ENCODE measurements around the gene IL1RAPL2. TPM values are rescaled to one million over a fixed set of nuclear protein-coding genes. Genes with fewer than 3 reads are reported as not detected.

IL1RAPL2 gene
- total RNA-seq, 1 donor from 2014 or later, result not detected

DNA sequence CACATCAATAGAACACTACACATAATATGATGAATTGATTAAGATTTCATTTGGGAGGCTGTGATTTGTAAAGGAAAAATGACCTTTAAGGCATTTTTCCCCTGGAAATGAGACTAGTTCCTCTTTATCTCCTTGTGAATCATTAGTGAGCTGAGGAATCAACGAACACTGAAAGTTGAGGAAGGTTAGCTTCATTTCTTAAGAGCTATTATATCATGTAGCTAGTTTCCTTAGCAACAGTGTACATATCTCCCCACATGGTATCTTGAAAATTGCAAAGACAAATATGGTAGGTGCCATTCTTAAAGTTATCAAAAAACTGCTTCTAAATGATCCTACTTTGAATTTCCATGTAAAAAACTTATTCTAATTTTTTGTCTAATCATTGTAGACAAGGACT, 1128.8 kb downstream of the IL1RAPL2 start:
- DNase-seq (ENCODE audit: low read depth) (peak; percentile 37), FAIRE-seq (no peak)
- Histone ChIP-seq H3K4me3 (ENCODE audit: low read depth, low read length) (no peak overlapping the region), H3K36me3 (ENCODE audit: control insufficient read depth, insufficient read depth, low read length) (no peaks in the 10 kb centered on the region), H3K27me3 (ENCODE audit: control insufficient read depth, insufficient read depth, low read length) (no peaks in the 10 kb centered on the region)
- TF ChIP-seq, protein P1, sequence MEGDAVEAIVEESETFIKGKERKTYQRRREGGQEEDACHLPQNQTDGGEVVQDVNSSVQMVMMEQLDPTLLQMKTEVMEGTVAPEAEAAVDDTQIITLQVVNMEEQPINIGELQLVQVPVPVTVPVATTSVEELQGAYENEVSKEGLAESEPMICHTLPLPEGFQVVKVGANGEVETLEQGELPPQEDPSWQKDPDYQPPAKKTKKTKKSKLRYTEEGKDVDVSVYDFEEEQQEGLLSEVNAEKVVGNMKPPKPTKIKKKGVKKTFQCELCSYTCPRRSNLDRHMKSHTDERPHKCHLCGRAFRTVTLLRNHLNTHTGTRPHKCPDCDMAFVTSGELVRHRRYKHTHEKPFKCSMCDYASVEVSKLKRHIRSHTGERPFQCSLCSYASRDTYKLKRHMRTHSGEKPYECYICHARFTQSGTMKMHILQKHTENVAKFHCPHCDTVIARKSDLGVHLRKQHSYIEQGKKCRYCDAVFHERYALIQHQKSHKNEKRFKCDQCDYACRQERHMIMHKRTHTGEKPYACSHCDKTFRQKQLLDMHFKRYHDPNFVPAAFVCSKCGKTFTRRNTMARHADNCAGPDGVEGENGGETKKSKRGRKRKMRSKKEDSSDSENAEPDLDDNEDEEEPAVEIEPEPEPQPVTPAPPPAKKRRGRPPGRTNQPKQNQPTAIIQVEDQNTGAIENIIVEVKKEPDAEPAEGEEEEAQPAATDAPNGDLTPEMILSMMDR (IDR thresholded peaks at IDR 0.05; ENCODE audit: insufficient read depth, low read length, severe bottlenecking), result no peak

DNA sequence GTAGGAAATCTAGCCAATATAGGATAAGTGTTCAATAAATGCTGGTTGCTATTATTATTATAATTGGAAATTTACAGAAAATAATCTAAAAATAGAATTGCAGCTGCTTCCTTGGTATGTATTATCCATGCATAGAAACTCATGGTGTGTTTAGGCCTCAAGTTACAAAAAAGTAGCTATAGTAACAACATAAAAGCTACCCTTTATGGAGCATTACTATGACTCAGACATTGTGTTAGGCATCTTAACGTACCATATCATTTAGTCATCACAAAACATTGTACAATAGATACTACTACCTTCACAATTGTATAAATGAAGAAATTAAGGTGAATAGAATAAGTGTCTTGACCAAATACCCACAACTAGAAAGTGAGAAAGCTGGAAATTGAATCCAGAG, 1129.5 kb downstream of the IL1RAPL2 start:
- Histone ChIP-seq H3K27me3 (ENCODE audit: control insufficient read depth, insufficient read depth, low read length) (no peaks in the 10 kb centered on the region), H3K36me3 (ENCODE audit: control insufficient read depth, insufficient read depth, low read length) (no peaks in the 10 kb centered on the region), H3K4me3 (ENCODE audit: low read depth, low read length) (no peak overlapping the region)
- DNase-seq (ENCODE audit: low read depth) (peak; percentile 87), FAIRE-seq (no peak)
- TF ChIP-seq, protein P1 (IDR thresholded peaks at IDR 0.05; ENCODE audit: insufficient read depth, low read length, severe bottlenecking), result no peak

DNA sequence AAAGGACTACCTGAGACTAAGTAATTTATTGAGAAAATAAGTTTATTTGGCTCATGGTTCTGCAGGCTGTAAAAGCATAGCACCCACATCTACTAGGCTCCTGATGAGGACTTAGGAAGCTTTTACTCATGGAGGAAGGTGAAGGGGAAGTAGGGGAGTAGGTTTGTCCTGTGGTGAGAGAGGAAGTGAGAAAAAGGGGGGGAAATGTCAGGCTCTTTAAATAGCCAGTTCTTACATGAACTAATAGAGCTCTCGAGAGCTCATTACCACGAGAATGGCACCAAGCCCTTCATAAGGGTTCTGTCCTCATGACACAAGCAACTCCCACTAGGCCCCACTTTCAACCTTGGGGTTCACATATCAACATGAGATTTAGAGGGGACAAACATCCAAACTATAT, 1130.9 kb downstream of the IL1RAPL2 start:
- Histone ChIP-seq H3K36me3 (ENCODE audit: control insufficient read depth, insufficient read depth, low read length) (no peaks in the 10 kb centered on the region), H3K27me3 (ENCODE audit: control insufficient read depth, insufficient read depth, low read length) (no peaks in the 10 kb centered on the region), H3K4me3 (ENCODE audit: low read depth, low read length) (no peak overlapping the region)
- no peak for DNase-seq (ENCODE audit: low read depth)
- TF ChIP-seq, protein P1 (IDR thresholded peaks at IDR 0.05; ENCODE audit: insufficient read depth, low read length, severe bottlenecking), result no peak
- FAIRE-seq, result no peak

DNA sequence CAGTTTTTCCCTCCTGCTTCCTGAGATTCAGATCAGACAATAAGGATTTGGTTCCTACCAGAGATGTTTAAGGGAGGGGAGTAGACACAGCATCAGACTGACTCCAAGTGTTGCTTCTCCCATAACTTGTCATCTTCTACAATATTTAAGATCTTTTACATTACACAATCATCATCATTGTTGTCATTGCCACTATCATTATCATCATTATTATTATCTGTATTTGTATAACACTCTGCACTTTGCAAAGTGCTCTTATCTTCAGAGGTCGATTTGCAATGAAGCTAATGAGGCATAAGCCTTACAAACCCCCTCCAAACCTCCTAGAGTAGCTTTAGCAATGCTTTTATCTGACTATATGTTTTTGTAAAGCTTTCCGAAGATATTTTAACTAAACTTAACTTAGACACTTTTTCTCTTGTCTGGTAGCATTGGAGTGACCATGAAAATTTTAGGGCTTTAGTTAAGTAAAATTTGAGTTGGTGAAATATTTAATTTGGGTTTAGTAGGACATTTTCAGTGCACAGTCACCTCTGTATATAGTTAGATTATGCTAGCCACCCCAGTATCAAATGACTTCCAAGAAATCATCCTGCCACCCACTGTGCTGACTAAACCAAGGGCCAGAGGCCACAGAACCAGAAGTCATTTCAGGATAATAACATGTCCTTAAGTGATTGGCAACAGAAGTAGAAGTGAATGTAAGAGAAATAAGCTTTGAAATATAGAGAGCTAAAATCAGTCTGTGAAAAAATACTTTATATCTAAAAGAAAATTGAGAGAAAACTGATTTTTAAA, 1132.2 kb downstream of the IL1RAPL2 start:
- FAIRE-seq (no peak), DNase-seq (ENCODE audit: low read depth) (no peak)
- no peaks in the 10 kb centered on the region for H3K36me3 ChIP-seq (ENCODE audit: control insufficient read depth, insufficient read depth, low read length)
- no peak overlapping the region for H3K4me3 ChIP-seq (ENCODE audit: low read depth, low read length)
- H3K27me3 ChIP-seq (ENCODE audit: control insufficient read depth, insufficient read depth, low read length), result no peaks in the 10 kb centered on the region
- TF ChIP-seq, protein P1 (IDR thresholded peaks at IDR 0.05; ENCODE audit: insufficient read depth, low read length, severe bottlenecking), result no peak

DNA sequence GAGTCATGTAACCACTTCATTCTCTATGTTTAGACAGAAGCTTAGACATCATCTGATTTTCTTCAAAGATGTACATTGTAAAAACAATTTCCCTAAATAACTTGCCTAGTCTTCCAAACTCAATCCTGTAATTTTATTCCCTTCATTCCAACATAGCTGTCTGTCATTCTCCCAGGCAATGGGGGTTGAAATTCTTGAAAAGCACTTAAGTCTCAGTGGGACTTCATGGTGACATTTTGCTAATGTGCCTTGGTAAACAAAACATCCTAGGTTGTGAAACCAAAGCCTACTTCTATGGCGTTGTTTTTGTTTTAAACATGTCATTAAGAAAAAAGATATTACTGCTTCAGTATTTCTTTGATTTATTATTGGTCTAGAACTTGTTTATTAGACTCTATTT, 1134.3 kb downstream of the IL1RAPL2 start:
- no peak for FAIRE-seq
- TF ChIP-seq, protein P1 (IDR thresholded peaks at IDR 0.05; ENCODE audit: insufficient read depth, low read length, severe bottlenecking), result no peak
- Histone ChIP-seq H3K4me3 (ENCODE audit: low read depth, low read length) (no peak overlapping the region), H3K36me3 (ENCODE audit: control insufficient read depth, insufficient read depth, low read length) (no peaks in the 10 kb centered on the region), H3K27me3 (ENCODE audit: control insufficient read depth, insufficient read depth, low read length) (no peaks in the 10 kb centered on the region)
- DNase-seq (ENCODE audit: low read depth), result no peak
